ENCODE results near the gene SESN2. TPM values are rescaled to one million over a fixed set of nuclear protein-coding genes. Genes with fewer than 3 reads are reported as not detected.

SESN2 gene
- total and polyA plus RNA-seq, 10 of the 15 experiments (the other 5 are each of a cell fraction or from before 2014, with no cell fraction given): 1.5 to 40.9 (median 17.8) TPM

DNA sequence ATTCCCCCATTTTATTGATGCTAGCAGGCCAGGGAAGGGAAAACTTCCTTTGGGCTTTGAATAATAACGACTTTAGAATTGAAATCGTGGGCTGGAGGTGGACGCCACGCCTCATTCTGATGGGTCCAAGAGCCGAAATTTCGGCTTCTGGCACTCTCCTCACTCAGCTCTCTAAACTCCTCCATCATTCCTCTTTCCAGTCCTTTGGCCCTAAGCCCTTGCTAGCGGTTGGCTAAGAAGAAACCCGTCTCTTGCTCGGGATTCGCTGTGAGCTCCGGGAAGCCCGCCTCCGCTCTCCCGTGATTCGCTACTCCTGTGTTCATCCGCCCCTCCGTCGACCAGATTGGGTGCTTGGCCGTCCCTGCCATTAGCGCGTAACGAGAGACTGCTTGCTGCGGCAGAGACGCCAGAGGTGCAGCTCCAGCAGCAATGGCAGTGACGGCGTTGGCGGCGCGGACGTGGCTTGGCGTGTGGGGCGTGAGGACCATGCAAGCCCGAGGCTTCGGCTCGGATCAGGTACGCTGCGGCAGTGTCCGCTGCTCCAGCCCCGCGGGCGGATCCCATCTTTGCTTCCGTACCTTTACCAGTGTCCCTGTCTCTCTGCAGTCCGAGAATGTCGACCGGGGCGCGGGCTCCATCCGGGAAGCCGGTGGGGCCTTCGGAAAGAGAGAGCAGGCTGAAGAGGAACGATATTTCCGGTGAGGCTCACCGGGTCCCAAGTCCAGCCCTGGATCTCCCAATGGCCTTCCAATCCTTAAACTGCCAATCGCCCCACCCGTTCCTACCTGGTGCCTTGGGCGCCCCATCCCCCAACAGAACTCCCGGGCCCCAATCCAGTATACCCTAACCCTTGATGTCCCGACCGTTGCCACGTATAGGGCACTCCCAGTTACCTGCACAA lies 23.3 kb upstream of the SESN2 start, which contains the start of gene ATP5IF1 (continued):
- TF ChIP-seq, protein P1, sequence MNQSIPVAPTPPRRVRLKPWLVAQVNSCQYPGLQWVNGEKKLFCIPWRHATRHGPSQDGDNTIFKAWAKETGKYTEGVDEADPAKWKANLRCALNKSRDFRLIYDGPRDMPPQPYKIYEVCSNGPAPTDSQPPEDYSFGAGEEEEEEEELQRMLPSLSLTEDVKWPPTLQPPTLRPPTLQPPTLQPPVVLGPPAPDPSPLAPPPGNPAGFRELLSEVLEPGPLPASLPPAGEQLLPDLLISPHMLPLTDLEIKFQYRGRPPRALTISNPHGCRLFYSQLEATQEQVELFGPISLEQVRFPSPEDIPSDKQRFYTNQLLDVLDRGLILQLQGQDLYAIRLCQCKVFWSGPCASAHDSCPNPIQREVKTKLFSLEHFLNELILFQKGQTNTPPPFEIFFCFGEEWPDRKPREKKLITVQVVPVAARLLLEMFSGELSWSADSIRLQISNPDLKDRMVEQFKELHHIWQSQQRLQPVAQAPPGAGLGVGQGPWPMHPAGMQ (IDR thresholded peaks at IDR 0.05; ENCODE audit: borderline replicate concordance): no peak
- no peak for TF ChIP-seq EZH2 (IDR thresholded peaks at IDR 0.05; ENCODE audit: borderline replicate concordance, control insufficient read depth, low read depth, low read length)
- TF ChIP-seq SRF (IDR thresholded peaks at IDR 0.05; ENCODE audit: low read depth in 2 of 2, low read length in 2 of 2): 0 out of 4 replicates have a peak, but pooled peaks of 1 of the 2 experiments have one; percentile 49
- no peak for TF ChIP-seq FOXM1 (IDR thresholded peaks at IDR 0.05; ENCODE audit: low read depth, low read length)
- TF ChIP-seq, protein P2, sequence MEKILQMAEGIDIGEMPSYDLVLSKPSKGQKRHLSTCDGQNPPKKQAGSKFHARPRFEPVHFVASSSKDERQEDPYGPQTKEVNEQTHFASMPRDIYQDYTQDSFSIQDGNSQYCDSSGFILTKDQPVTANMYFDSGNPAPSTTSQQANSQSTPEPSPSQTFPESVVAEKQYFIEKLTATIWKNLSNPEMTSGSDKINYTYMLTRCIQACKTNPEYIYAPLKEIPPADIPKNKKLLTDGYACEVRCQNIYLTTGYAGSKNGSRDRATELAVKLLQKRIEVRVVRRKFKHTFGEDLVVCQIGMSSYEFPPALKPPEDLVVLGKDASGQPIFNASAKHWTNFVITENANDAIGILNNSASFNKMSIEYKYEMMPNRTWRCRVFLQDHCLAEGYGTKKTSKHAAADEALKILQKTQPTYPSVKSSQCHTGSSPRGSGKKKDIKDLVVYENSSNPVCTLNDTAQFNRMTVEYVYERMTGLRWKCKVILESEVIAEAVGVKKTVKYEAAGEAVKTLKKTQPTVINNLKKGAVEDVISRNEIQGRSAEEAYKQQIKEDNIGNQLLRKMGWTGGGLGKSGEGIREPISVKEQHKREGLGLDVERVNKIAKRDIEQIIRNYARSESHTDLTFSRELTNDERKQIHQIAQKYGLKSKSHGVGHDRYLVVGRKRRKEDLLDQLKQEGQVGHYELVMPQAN (conservative IDR thresholded peaks at IDR 0.05): peak; percentile 88
- peak; percentile 99 for TF ChIP-seq POLR2A (IDR thresholded peaks at IDR 0.05; ENCODE audit: low read depth, low read length)
- peak; percentile 85; the same call in 1 of the 2 replicates for TF ChIP-seq RB1 (IDR thresholded peaks at IDR 0.05; ENCODE audit: borderline replicate concordance)
- TF ChIP-seq NFYA (IDR thresholded peaks at IDR 0.05; ENCODE audit: borderline replicate concordance, low read depth, low read length): peak; percentile 65
- TF ChIP-seq, protein P3, sequence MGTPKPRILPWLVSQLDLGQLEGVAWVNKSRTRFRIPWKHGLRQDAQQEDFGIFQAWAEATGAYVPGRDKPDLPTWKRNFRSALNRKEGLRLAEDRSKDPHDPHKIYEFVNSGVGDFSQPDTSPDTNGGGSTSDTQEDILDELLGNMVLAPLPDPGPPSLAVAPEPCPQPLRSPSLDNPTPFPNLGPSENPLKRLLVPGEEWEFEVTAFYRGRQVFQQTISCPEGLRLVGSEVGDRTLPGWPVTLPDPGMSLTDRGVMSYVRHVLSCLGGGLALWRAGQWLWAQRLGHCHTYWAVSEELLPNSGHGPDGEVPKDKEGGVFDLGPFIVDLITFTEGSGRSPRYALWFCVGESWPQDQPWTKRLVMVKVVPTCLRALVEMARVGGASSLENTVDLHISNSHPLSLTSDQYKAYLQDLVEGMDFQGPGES (IDR thresholded peaks at IDR 0.05): peak; percentile 94
- no peak for TF ChIP-seq SREBF2 (IDR thresholded peaks at IDR 0.05; ENCODE audit: low read length)

Measured in GM12878 (cell line).